ENCODE results near the gene MMAB. TPM values are rescaled to one million over a fixed set of nuclear protein-coding genes. Genes with fewer than 3 reads are reported as not detected.

Gene MMAB
- total and polyA plus RNA-seq, 4 donors, result 47.1 to 101 (median 77.1) TPM

GRCh38 chr12:109583733-109584132 lies 10.4 kb upstream of the MMAB start:
- Histone ChIP-seq H3K4me3 (ENCODE audit: low read depth in 1 of 3, low read length in 3 of 3) (no peak overlapping the region), H3K36me3 (ENCODE audit: control insufficient read depth in 4 of 4, insufficient read depth in 3 of 4, low read depth in 1 of 4, low read length in 3 of 4) (peaks cover 9 to 23% (median 16%) of the 10 kb centered on the region in 4 donors), H3K9me3 (ENCODE audit: control insufficient read depth in 4 of 4, low read length in 3 of 4) (no peaks in the 10 kb centered on the region), H3K27me3 (ENCODE audit: control insufficient read depth in 4 of 4, insufficient read depth in 4 of 4, low read length in 3 of 4) (no peaks in the 10 kb centered on the region), H3K4me1 (ENCODE audit: control insufficient read depth in 4 of 4, insufficient read depth in 4 of 4, low read length in 3 of 4) (peaks cover 26 to 52% (median 43%) of the 10 kb centered on the region in 4 donors), H3K9ac (ENCODE audit: low read depth in 1 of 2, low read length in 2 of 2) (no peak overlapping the region), H3K27ac (ENCODE audit: low read depth in 1 of 2, low read length in 2 of 2) (no peak overlapping the region)
- 73% methylated on average over 2 of the region's 2 CpGs for WGBS
- TF ChIP-seq NR2F2 (IDR thresholded peaks at IDR 0.05), result no peak
- peak in 1 of 2 donors; percentile 7 for TF ChIP-seq RXRA (IDR thresholded peaks at IDR 0.05)
- no peak for DNase-seq (ENCODE audit: low spot score)

- TF ChIP-seq EGR1 (IDR thresholded peaks at IDR 0.05; ENCODE audit: low read depth in 2 of 2) (no peak), MAX (IDR thresholded peaks at IDR 0.05) (no peak), RXRA (IDR thresholded peaks at IDR 0.05) (peak in 1 of 2 donors; percentile 16), FOXA2 (IDR thresholded peaks at IDR 0.05) (no peak), YY1 (IDR thresholded peaks at IDR 0.05) (no peak), NR2F2 (IDR thresholded peaks at IDR 0.05) (no peak), HNF4A (conservative IDR thresholded peaks at IDR 0.05) (no peak), TAF1 (conservative IDR thresholded peaks at IDR 0.05) (no peak), JUND (IDR thresholded peaks at IDR 0.05) (no peak), ATF3 (IDR thresholded peaks at IDR 0.05) (no peak), HNF4G (IDR thresholded peaks at IDR 0.05) (no peak), GABPA (IDR thresholded peaks at IDR 0.05 in 1 of 2, conservative IDR thresholded peaks at IDR 0.05 in 1 of 2) (no peak), REST (IDR thresholded peaks at IDR 0.05) (no peak), RAD21 (IDR thresholded peaks at IDR 0.05) (peak in 1 of 2 donors; percentile 13)
- Histone ChIP-seq H3K4me1 (ENCODE audit: control insufficient read depth in 4 of 4, insufficient read depth in 4 of 4, low read length in 3 of 4) (peaks cover 24 to 52% (median 47%) of the 10 kb centered on the region in 4 donors), H3K27ac (ENCODE audit: low read depth in 1 of 2, low read length in 2 of 2) (no peak overlapping the region), H3K4me3 (ENCODE audit: low read depth in 1 of 3, low read length in 3 of 3) (no peak overlapping the region), H3K9me3 (ENCODE audit: control insufficient read depth in 4 of 4, low read length in 3 of 4) (no peaks in the 10 kb centered on the region), H3K27me3 (ENCODE audit: control insufficient read depth in 4 of 4, insufficient read depth in 4 of 4, low read length in 3 of 4) (no peaks in the 10 kb centered on the region), H3K36me3 (ENCODE audit: control insufficient read depth in 4 of 4, insufficient read depth in 3 of 4, low read depth in 1 of 4, low read length in 3 of 4) (peaks cover 8 to 30% (median 18%) of the 10 kb centered on the region in 4 donors), H3K9ac (ENCODE audit: low read depth in 1 of 2, low read length in 2 of 2) (no peak overlapping the region)
- no peak for DNase-seq (ENCODE audit: low spot score)
- 83% methylated on average over 5 of the region's 5 CpGs for WGBS
These were observed 9.3 kb upstream of the MMAB start for GRCh38 chr12:109582636-109583035.

- Histone ChIP-seq H3K27ac (ENCODE audit: low read depth in 1 of 2, low read length in 2 of 2) (peak overlapping the region; percentile 75 to 77), H3K27me3 (ENCODE audit: control insufficient read depth in 4 of 4, insufficient read depth in 4 of 4, low read length in 3 of 4) (no peaks in the 10 kb centered on the region), H3K4me3 (ENCODE audit: low read depth in 1 of 3, low read length in 3 of 3) (no peak overlapping the region), H3K9ac (ENCODE audit: low read depth in 1 of 2, low read length in 2 of 2) (no peak overlapping the region), H3K9me3 (ENCODE audit: control insufficient read depth in 4 of 4, low read length in 3 of 4) (no peaks in the 10 kb centered on the region), H3K36me3 (ENCODE audit: control insufficient read depth in 4 of 4, insufficient read depth in 3 of 4, low read depth in 1 of 4, low read length in 3 of 4) (peaks cover 3 to 35% (median 23%) of the 10 kb centered on the region in 4 donors), H3K4me1 (ENCODE audit: control insufficient read depth in 4 of 4, insufficient read depth in 4 of 4, low read length in 3 of 4) (peaks cover 28 to 52% (median 50%) of the 10 kb centered on the region in 4 donors)
- no peak for DNase-seq (ENCODE audit: low spot score)
- 84% methylated on average over 8 of the region's 8 CpGs for WGBS
- TF ChIP-seq GABPA (IDR thresholded peaks at IDR 0.05 in 1 of 2, conservative IDR thresholded peaks at IDR 0.05 in 1 of 2), result no peak
- no peak for TF ChIP-seq FOXA2 (IDR thresholded peaks at IDR 0.05)
- no peak for TF ChIP-seq SP1 (IDR thresholded peaks at IDR 0.05)
- TF ChIP-seq CTCF (IDR thresholded peaks at IDR 0.05; ENCODE audit: low read depth, low read length, missing input control), result no peak
- TF ChIP-seq HNF4A (conservative IDR thresholded peaks at IDR 0.05), result no peak
- peak in 1 of 2 donors; percentile 13 for TF ChIP-seq RXRA (IDR thresholded peaks at IDR 0.05)
- TF ChIP-seq ATF3 (IDR thresholded peaks at IDR 0.05), result no peak
- no peak for TF ChIP-seq TAF1 (conservative IDR thresholded peaks at IDR 0.05)
- TF ChIP-seq REST (IDR thresholded peaks at IDR 0.05), result no peak
These were observed 8.6 kb upstream of the MMAB start for GRCh38 chr12:109581856-109582255.
